A549 (cell line): ENCODE results near the gene ITPR3. TPM values are rescaled to one million over a fixed set of nuclear protein-coding genes. Genes with fewer than 3 reads are reported as not detected.

ENCODE experiments used
- ATAC-seq, 2 experiments: fragments of 200-7000 bp in 1 of 2; fragments of >200 bp in 1 of 2; cut with Nextera tagmentation in 1 of 2; cut with Tn5 transposase in 1 of 2; 3 replicates each; pipeline versions ENCODE4 v1.8.0 to v1.9.1; 2018 to 2020; ENCODE audit warnings: mild to moderate bottlenecking in 1 of 2, moderate library complexity in 1 of 2
- CTCF ChIA-PET: fragments of 300-600 bp; sonication (Branson Sonifier 250); formaldehyde crosslinking; extraction: SDS; loops from one replicate; lab custom pipeline; 2021; ENCODE audit warnings: antibody characterized with exemption, inconsistent platforms; lab: Yijun Ruan, JAX
- POLR2A ChIA-PET: fragments of 350-600 bp; formaldehyde crosslinking; extraction: SDS; loops from one replicate; lab custom pipeline; 2021; ENCODE audit warnings: antibody characterized with exemption, inconsistent platforms; lab: Yijun Ruan, JAX
- DNase-seq, 2 experiments: peaks; one replicate each; pipeline versions ENCODE4 v3.0.0 to v3.0.0-alpha.2; 2011 to 2016; ENCODE audit warnings: low read depth in 1 of 2, low spot score in 1 of 2
- FAIRE-seq: peaks from 2 replicates; lab custom pipeline; 2011; peaks lifted over from hg19 to GRCh38; lab: Jason Lieb, UNC
- H3K27ac ChIP-seq, 2 experiments: fragments of >200 bp; sonication (Bioruptor Twin); formaldehyde crosslinking; 3 replicates each; pipeline ENCODE4 v1.5.1; 2016 to 2017
- H3K4me1 ChIP-seq: fragments of >200 bp; sonication (Bioruptor Twin); formaldehyde crosslinking; 3 replicates; pipeline ENCODE4 v1.6.1; 2016
- H3K4me2 ChIP-seq: fragments of >200 bp; sonication (Bioruptor Twin); formaldehyde crosslinking; 3 replicates; pipeline ENCODE4 v1.6.1; 2016
- H3K4me3 ChIP-seq: fragments of >200 bp; sonication (Bioruptor Twin); formaldehyde crosslinking; 3 replicates; pipeline ENCODE4 v1.5.1; 2016
- H3K9me3 ChIP-seq: fragments of >200 bp; sonication (Bioruptor Twin); formaldehyde crosslinking; 3 replicates; pipeline ENCODE4 v1.6.1; 2016
- BCL3 ChIP-seq: fragments of >200 bp; sonication (Bioruptor Twin); formaldehyde crosslinking; IDR thresholded peaks from 3 replicates; pipeline ENCODE4 v1.6.1; 2016
- CBX2 ChIP-seq: fragments of 200-600 bp; sonication (generic); IDR thresholded peaks from 2 replicates; pipeline ENCODE4 v1.6.1; 2016; ENCODE audit warnings: low read depth, mild to moderate bottlenecking, borderline replicate concordance
- CBX8 ChIP-seq: fragments of 200-600 bp; sonication (generic); IDR thresholded peaks from 2 replicates; pipeline ENCODE4 v1.6.1; 2016
- CHD2 ChIP-seq: fragments of 150-350 bp; IDR thresholded peaks from 2 replicates; pipeline ENCODE4 v1.6.1; 2014; ENCODE audit warnings: low read length; ENCODE audit not compliant: partially characterized antibody
- EHF ChIP-seq: fragments of 250-450 bp; sonication (Bioruptor Pico); IDR thresholded peaks from 2 replicates; pipeline ENCODE4 v1.5.0; 2020; ENCODE audit warnings: mild to moderate bottlenecking
- EHMT2 ChIP-seq: fragments of 200-600 bp; sonication (generic); IDR thresholded peaks from 2 replicates; pipeline ENCODE4 v1.6.1; 2016; ENCODE audit warnings: antibody characterized with exemption, low read depth, mild to moderate bottlenecking, moderate library complexity
- EP300 ChIP-seq, 2 experiments: fragments of >200 bp; sonication (Bioruptor Twin); formaldehyde crosslinking; IDR thresholded peaks; 2 replicates in 1 of 2; 3 replicates in 1 of 2; pipeline ENCODE4 v1.6.1; 2016 to 2017
- ESRRA ChIP-seq: fragments of 150-350 bp; IDR thresholded peaks from 2 replicates; pipeline ENCODE4 v1.6.1; 2014; ENCODE audit warnings: mild to moderate bottlenecking, low read length, borderline replicate concordance
- FOSB ChIP-seq: fragments of 250-450 bp; sonication (Bioruptor Pico); IDR thresholded peaks from 2 replicates; pipeline ENCODE4 v1.5.0; 2020; ENCODE audit warnings: mild to moderate bottlenecking, moderate library complexity
- GATA3 ChIP-seq: IDR thresholded peaks from 2 replicates; pipeline ENCODE4 v1.6.1; 2012; ENCODE audit warnings: borderline replicate concordance
- HEYL ChIP-seq: fragments of 250-450 bp; sonication (Bioruptor Pico); IDR thresholded peaks from 2 replicates; pipeline ENCODE4 v1.8.0; 2021; ENCODE audit warnings: mild to moderate bottlenecking, moderate library complexity
- JUNB ChIP-seq: fragments of >200 bp; sonication (Bioruptor Twin); formaldehyde crosslinking; IDR thresholded peaks from 2 replicates; pipeline ENCODE4 v1.6.1; 2016
- KDM1A ChIP-seq: fragments of 200-600 bp; sonication (generic); IDR thresholded peaks from 2 replicates; pipeline ENCODE4 v1.6.1; 2016; ENCODE audit warnings: low read depth, mild to moderate bottlenecking
- KDM5A ChIP-seq: fragments of 200-600 bp; sonication (generic); IDR thresholded peaks from 2 replicates; pipeline ENCODE4 v1.6.1; 2016; ENCODE audit warnings: antibody characterized with exemption, mild to moderate bottlenecking
- MAFK ChIP-seq: fragments of 450-650 bp; IDR thresholded peaks from 2 replicates; pipeline ENCODE4 v1.6.1; 2014; ENCODE audit not compliant: partially characterized antibody
- MAX ChIP-seq: IDR thresholded peaks from 2 replicates; pipeline ENCODE4 v1.6.1; 2012
- MYC ChIP-seq: IDR thresholded peaks from 2 replicates; pipeline ENCODE4 v1.6.1; 2012; ENCODE audit warnings: mild to moderate bottlenecking, inconsistent platforms, low read length, improper control_type of control experiment, borderline replicate concordance
- NFE2L2 ChIP-seq: fragments of 150-350 bp; conservative IDR thresholded peaks from 2 replicates; pipeline ENCODE4 v1.6.1; 2014; ENCODE audit warnings: low read length
- PHF8 ChIP-seq: fragments of 200-600 bp; sonication (generic); IDR thresholded peaks from 2 replicates; pipeline ENCODE4 v1.6.1; 2016; ENCODE audit warnings: low read depth, mild to moderate bottlenecking, antibody characterized with exemption, moderate library complexity, borderline replicate concordance
- RARB ChIP-seq: fragments of 250-450 bp; sonication (Bioruptor Pico); IDR thresholded peaks from 2 replicates; pipeline ENCODE4 v1.8.0; 2021; ENCODE audit warnings: mild to moderate bottlenecking, moderate library complexity
- REST ChIP-seq: fragments of 200-600 bp; sonication (generic); IDR thresholded peaks from 2 replicates; pipeline ENCODE4 v1.6.1; 2016; ENCODE audit warnings: antibody characterized with exemption, mild to moderate bottlenecking, moderate library complexity
- RNF2 ChIP-seq: fragments of 200-600 bp; sonication (generic); IDR thresholded peaks from 2 replicates; pipeline ENCODE4 v1.6.1; 2016; ENCODE audit warnings: low read depth, mild to moderate bottlenecking, antibody characterized with exemption, moderate library complexity, borderline replicate concordance
- SMC3 ChIP-seq: fragments of >200 bp; sonication (Bioruptor Twin); formaldehyde crosslinking; IDR thresholded peaks from 3 replicates; pipeline ENCODE4 v1.6.1; 2018; ENCODE audit warnings: inconsistent platforms
- SREBF2 ChIP-seq: fragments of 450-650 bp; IDR thresholded peaks from 2 replicates; pipeline ENCODE4 v1.6.1; 2014; ENCODE audit warnings: mild to moderate bottlenecking, moderate library complexity
- TP53 ChIP-seq: fragments of 250-450 bp; sonication (Bioruptor Pico); IDR thresholded peaks from 2 replicates; pipeline ENCODE4 v1.5.0; 2021; ENCODE audit warnings: mild to moderate bottlenecking, moderate library complexity
- ZNF302 ChIP-seq: fragments of 250-450 bp; sonication (Bioruptor Pico); IDR thresholded peaks from 2 replicates; pipeline ENCODE4 v1.9.0; 2021; ENCODE audit warnings: inconsistent platforms, mild to moderate bottlenecking, moderate library complexity
- WGBS: methylation state at CpG from one replicate; pipeline ENCODE4 v1.1.6; 2017; ENCODE audit errors: missing lambda C conversion rate; 5-methylcytosine and 5-hydroxymethylcytosine counted together
- polyA plus RNA-seq, 4 experiments: library from polyadenylated mRNA; depleted of rRNA in 3 of 4; stranded (reverse); fragments of >200 nt; fragmentation: RNase III in 1 of 4; extraction: RNeasy Plus Mini Kit Qiagen cat#74134 plus additional on column Dnase treatment in 1 of 4; gene quantifications; 2 replicates in 3 of 4; 3 replicates in 1 of 4; pipeline ENCODE4 v1.2.3, GENCODE V29; 2011 to 2017
- TF ChIP-seq, protein P1 (sequence below): IDR thresholded peaks from 2 replicates; pipeline ENCODE4 v1.6.1; 2012

ITPR3 gene
- polyA plus RNA-seq, 2 of the 4 experiments (the other 2 are of a cell fraction), result 17.6 to 20.8 TPM

DNA sequence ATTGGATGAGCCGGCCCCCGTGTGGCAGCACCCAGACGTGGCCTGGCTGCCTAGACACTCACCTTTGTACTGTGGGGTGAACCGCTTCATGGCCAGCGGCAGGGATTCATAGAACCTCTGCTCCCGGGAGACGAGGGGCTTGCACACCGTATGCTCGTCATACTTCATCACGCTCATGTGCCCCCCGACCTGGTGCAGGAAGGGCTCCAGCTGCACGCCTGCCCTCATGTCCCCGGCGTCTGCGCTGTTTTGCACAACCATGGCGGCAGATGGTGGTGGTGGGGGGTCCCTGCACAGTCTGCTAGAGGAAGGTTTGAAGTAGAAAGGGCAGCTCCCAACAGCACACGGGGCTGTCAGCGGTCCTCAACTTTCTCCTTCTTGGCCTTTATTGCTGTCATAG is 114.1 kb downstream of the ITPR3 start:
- POLR2A ChIA-PET, result no interaction called here
- no peak overlapping the region for H3K4me2 ChIP-seq
- H3K9me3 ChIP-seq, result no peaks in the 10 kb centered on the region
- FAIRE-seq (no peak), DNase-seq (no peak), ATAC-seq (no peak)
- TF ChIP-seq JUNB (no peak), BCL3 (no peak), CHD2 (no peak), SREBF2 (no peak), EHF (CRISPR knock-in tag) (no peak), KDM5A (no peak), ESRRA (no peak), CBX8 (no peak), RNF2 (no peak), GATA3 (no peak), CBX2 (no peak), EP300 (IDR thresholded peaks at IDR 0.05) (no peak), HEYL (no peak), ZNF302 (CRISPR knock-in tag) (no peak), FOSB (no peak)
- H3K4me1 ChIP-seq, result no peaks in the 10 kb centered on the region
- WGBS, result 79% methylated on average over 7 of the region's 18 CpGs
- no peak overlapping the region for H3K27ac ChIP-seq
- CTCF ChIA-PET, result interaction anchor here (1.0 to 1.2 kb wide), 3 partner anchors 10 to 63 kb away, joined by 3 to 7 read pairs (median 3); no protein-coding TSS in a partner anchor
- no peak overlapping the region for H3K4me3 ChIP-seq

- ATAC-seq, result no peak; a peak in 1 of 6 replicates
- TF ChIP-seq, protein P1, sequence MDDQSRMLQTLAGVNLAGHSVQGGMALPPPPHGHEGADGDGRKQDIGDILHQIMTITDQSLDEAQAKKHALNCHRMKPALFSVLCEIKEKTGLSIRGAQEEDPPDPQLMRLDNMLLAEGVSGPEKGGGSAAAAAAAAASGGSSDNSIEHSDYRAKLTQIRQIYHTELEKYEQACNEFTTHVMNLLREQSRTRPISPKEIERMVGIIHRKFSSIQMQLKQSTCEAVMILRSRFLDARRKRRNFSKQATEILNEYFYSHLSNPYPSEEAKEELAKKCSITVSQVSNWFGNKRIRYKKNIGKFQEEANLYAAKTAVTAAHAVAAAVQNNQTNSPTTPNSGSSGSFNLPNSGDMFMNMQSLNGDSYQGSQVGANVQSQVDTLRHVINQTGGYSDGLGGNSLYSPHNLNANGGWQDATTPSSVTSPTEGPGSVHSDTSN, result no peak
- TF ChIP-seq MAFK (no peak), NFE2L2 (no peak), TP53 (CRISPR knock-in tag) (no peak), EHF (CRISPR knock-in tag) (no peak), REST (no peak), KDM1A (no peak), MAX (no peak), RARB (CRISPR knock-in tag) (no peak), MYC (no peak), HEYL (no peak), PHF8 (no peak), EHMT2 (no peak), SMC3 (no peak)
- WGBS, result 89% methylated on average over 13 of the region's 15 CpGs
- CTCF ChIA-PET, result interaction anchor here (0.9 to 1.9 kb wide), 6 partner anchors 8 to 417 kb away, joined by 3 to 8 read pairs (median 5); partner anchors contain the start of gene UQCC2
- H3K9me3 ChIP-seq, result no peaks in the 10 kb centered on the region
- POLR2A ChIA-PET, result no interaction called here
- H3K27ac ChIP-seq, result no peak overlapping the region
- no peak overlapping the region for H3K4me3 ChIP-seq
- H3K4me2 ChIP-seq, result no peak overlapping the region
- no peak for FAIRE-seq
- H3K4me1 ChIP-seq, result no peaks in the 10 kb centered on the region
- DNase-seq, result no peak
Measured at GRCh38 chr6:33737267-33738026, 116.3 kb downstream of the ITPR3 start.
